A549 (cell line): Measurements from ENCODE around the gene CCDC188. TPM values are rescaled to one million over a fixed set of nuclear protein-coding genes. Genes with fewer than 3 reads are reported as not detected.

ENCODE experiments used
- ATAC-seq, 2 experiments: fragments of 200-7000 bp in 1 of 2; fragments of >200 bp in 1 of 2; cut with Nextera tagmentation in 1 of 2; cut with Tn5 transposase in 1 of 2; 3 replicates each; pipeline versions ENCODE4 v1.8.0 to v1.9.1; 2018 to 2020; ENCODE audit warnings: mild to moderate bottlenecking in 1 of 2, moderate library complexity in 1 of 2
- CTCF ChIA-PET: fragments of 300-600 bp; sonication (Branson Sonifier 250); formaldehyde crosslinking; extraction: SDS; loops from one replicate; lab custom pipeline; 2021; ENCODE audit warnings: antibody characterized with exemption, inconsistent platforms; lab: Yijun Ruan, JAX
- POLR2A ChIA-PET: fragments of 350-600 bp; formaldehyde crosslinking; extraction: SDS; loops from one replicate; lab custom pipeline; 2021; ENCODE audit warnings: antibody characterized with exemption, inconsistent platforms; lab: Yijun Ruan, JAX
- DNase-seq, 2 experiments: peaks; one replicate each; pipeline versions ENCODE4 v3.0.0 to v3.0.0-alpha.2; 2011 to 2016; ENCODE audit warnings: low read depth in 1 of 2, low spot score in 1 of 2
- FAIRE-seq: peaks from 2 replicates; lab custom pipeline; 2011; peaks lifted over from hg19 to GRCh38; lab: Jason Lieb, UNC
- H3K27ac ChIP-seq, 2 experiments: fragments of >200 bp; sonication (Bioruptor Twin); formaldehyde crosslinking; 3 replicates each; pipeline ENCODE4 v1.5.1; 2016 to 2017
- H3K4me1 ChIP-seq: fragments of >200 bp; sonication (Bioruptor Twin); formaldehyde crosslinking; 3 replicates; pipeline ENCODE4 v1.6.1; 2016
- H3K4me2 ChIP-seq: fragments of >200 bp; sonication (Bioruptor Twin); formaldehyde crosslinking; 3 replicates; pipeline ENCODE4 v1.6.1; 2016
- H3K4me3 ChIP-seq: fragments of >200 bp; sonication (Bioruptor Twin); formaldehyde crosslinking; 3 replicates; pipeline ENCODE4 v1.5.1; 2016
- H3K9me3 ChIP-seq: fragments of >200 bp; sonication (Bioruptor Twin); formaldehyde crosslinking; 3 replicates; pipeline ENCODE4 v1.6.1; 2016
- BHLHE40 ChIP-seq: IDR thresholded peaks from 2 replicates; pipeline ENCODE4 v1.6.1; 2012; ENCODE audit warnings: low read depth, low read length, inconsistent platforms
- CBX8 ChIP-seq: fragments of 200-600 bp; sonication (generic); IDR thresholded peaks from 2 replicates; pipeline ENCODE4 v1.6.1; 2016
- CHD2 ChIP-seq: fragments of 150-350 bp; IDR thresholded peaks from 2 replicates; pipeline ENCODE4 v1.6.1; 2014; ENCODE audit warnings: low read length; ENCODE audit not compliant: partially characterized antibody
- CHD4 ChIP-seq: fragments of 200-600 bp; sonication (generic); IDR thresholded peaks from 2 replicates; pipeline ENCODE4 v1.6.1; 2016; ENCODE audit warnings: antibody characterized with exemption, mild to moderate bottlenecking, borderline replicate concordance
- EHF ChIP-seq: fragments of 250-450 bp; sonication (Bioruptor Pico); IDR thresholded peaks from 2 replicates; pipeline ENCODE4 v1.5.0; 2020; ENCODE audit warnings: mild to moderate bottlenecking
- FOSB ChIP-seq: fragments of 250-450 bp; sonication (Bioruptor Pico); IDR thresholded peaks from 2 replicates; pipeline ENCODE4 v1.5.0; 2020; ENCODE audit warnings: mild to moderate bottlenecking, moderate library complexity
- FOSL2 ChIP-seq, 2 experiments: fragments of 450-650 bp in 1 of 2; fragments of >200 bp in 1 of 2; sonication (Bioruptor Twin) in 1 of 2; formaldehyde crosslinking; IDR thresholded peaks; 2 replicates each; pipeline versions ENCODE4 v1.5.0 to v1.6.1; 2016 to 2020; ENCODE audit warnings: mild to moderate bottlenecking in 1 of 2, moderate library complexity in 1 of 2
- GATA3 ChIP-seq: IDR thresholded peaks from 2 replicates; pipeline ENCODE4 v1.6.1; 2012; ENCODE audit warnings: borderline replicate concordance
- HEYL ChIP-seq: fragments of 250-450 bp; sonication (Bioruptor Pico); IDR thresholded peaks from 2 replicates; pipeline ENCODE4 v1.8.0; 2021; ENCODE audit warnings: mild to moderate bottlenecking, moderate library complexity
- HOXA7 ChIP-seq: fragments of 250-450 bp; sonication (Bioruptor Pico); IDR thresholded peaks from 2 replicates; pipeline ENCODE4 v1.5.0; 2020; ENCODE audit warnings: mild to moderate bottlenecking, moderate library complexity
- JUN ChIP-seq, 2 experiments: fragments of >200 bp; sonication (Bioruptor Twin); formaldehyde crosslinking; IDR thresholded peaks; 2 replicates in 1 of 2; 3 replicates in 1 of 2; pipeline ENCODE4 v1.6.1; 2016 to 2017
- KDM1A ChIP-seq: fragments of 200-600 bp; sonication (generic); IDR thresholded peaks from 2 replicates; pipeline ENCODE4 v1.6.1; 2016; ENCODE audit warnings: low read depth, mild to moderate bottlenecking
- MYC ChIP-seq: IDR thresholded peaks from 2 replicates; pipeline ENCODE4 v1.6.1; 2012; ENCODE audit warnings: mild to moderate bottlenecking, inconsistent platforms, low read length, improper control_type of control experiment, borderline replicate concordance
- NPAS2 ChIP-seq: fragments of 250-450 bp; sonication (Bioruptor Pico); IDR thresholded peaks from 2 replicates; pipeline ENCODE4 v1.8.0; 2022; ENCODE audit warnings: mild to moderate bottlenecking, moderate library complexity, borderline replicate concordance
- POLR2AphosphoS2 ChIP-seq: conservative IDR thresholded peaks from 2 replicates; pipeline ENCODE4 v1.6.1; 2012; ENCODE audit warnings: low read length, improper control_type of control experiment, inconsistent platforms
- RARB ChIP-seq: fragments of 250-450 bp; sonication (Bioruptor Pico); IDR thresholded peaks from 2 replicates; pipeline ENCODE4 v1.8.0; 2021; ENCODE audit warnings: mild to moderate bottlenecking, moderate library complexity
- RFX5 ChIP-seq: fragments of 450-650 bp; IDR thresholded peaks from 2 replicates; pipeline ENCODE4 v1.7.1; 2014; ENCODE audit warnings: antibody characterized with exemption, mild to moderate bottlenecking, moderate library complexity
- RNF2 ChIP-seq: fragments of 200-600 bp; sonication (generic); IDR thresholded peaks from 2 replicates; pipeline ENCODE4 v1.6.1; 2016; ENCODE audit warnings: low read depth, mild to moderate bottlenecking, antibody characterized with exemption, moderate library complexity, borderline replicate concordance
- SREBF2 ChIP-seq: fragments of 450-650 bp; IDR thresholded peaks from 2 replicates; pipeline ENCODE4 v1.6.1; 2014; ENCODE audit warnings: mild to moderate bottlenecking, moderate library complexity
- TFCP2L1 ChIP-seq: fragments of 250-450 bp; sonication (Bioruptor Pico); IDR thresholded peaks from 2 replicates; pipeline ENCODE4 v1.5.0; 2021; ENCODE audit warnings: mild to moderate bottlenecking
- ZC3H11A ChIP-seq: fragments of 450-650 bp; IDR thresholded peaks from 2 replicates; pipeline ENCODE4 v1.6.1; 2014; ENCODE audit warnings: antibody characterized with exemption, mild to moderate bottlenecking
- ZNF302 ChIP-seq: fragments of 250-450 bp; sonication (Bioruptor Pico); IDR thresholded peaks from 2 replicates; pipeline ENCODE4 v1.9.0; 2021; ENCODE audit warnings: inconsistent platforms, mild to moderate bottlenecking, moderate library complexity
- WGBS: methylation state at CpG from one replicate; pipeline ENCODE4 v1.1.6; 2017; ENCODE audit errors: missing lambda C conversion rate; 5-methylcytosine and 5-hydroxymethylcytosine counted together
- polyA plus RNA-seq, 4 experiments: library from polyadenylated mRNA; depleted of rRNA in 3 of 4; stranded (reverse); fragments of >200 nt; fragmentation: RNase III in 1 of 4; extraction: RNeasy Plus Mini Kit Qiagen cat#74134 plus additional on column Dnase treatment in 1 of 4; gene quantifications; 2 replicates in 3 of 4; 3 replicates in 1 of 4; pipeline ENCODE4 v1.2.3, GENCODE V29; 2011 to 2017
- TF ChIP-seq, protein P1 (sequence below): fragments of >200 bp; sonication (Bioruptor Twin); formaldehyde crosslinking; IDR thresholded peaks from 2 replicates; pipeline ENCODE4 v1.6.1; 2016
- TF ChIP-seq, protein P2 (sequence below): fragments of 200-600 bp; sonication (generic); IDR thresholded peaks from 2 replicates; pipeline ENCODE4 v1.6.1; 2016; ENCODE audit warnings: antibody characterized with exemption, mild to moderate bottlenecking, moderate library complexity
- TF ChIP-seq, protein P3 (sequence below): fragments of >200 bp; sonication (Bioruptor Twin); formaldehyde crosslinking; IDR thresholded peaks from 3 replicates; pipeline ENCODE4 v1.6.1; 2016
- TF ChIP-seq, protein P4 (sequence below): fragments of 250-450 bp; sonication (Bioruptor Pico); IDR thresholded peaks from 2 replicates; pipeline ENCODE4 v1.5.0; 2021; ENCODE audit warnings: mild to moderate bottlenecking, moderate library complexity, borderline replicate concordance

Gene CCDC188
- polyA plus RNA-seq, 2 of the 4 experiments (the other 2 are of a cell fraction) = not detected

DNA sequence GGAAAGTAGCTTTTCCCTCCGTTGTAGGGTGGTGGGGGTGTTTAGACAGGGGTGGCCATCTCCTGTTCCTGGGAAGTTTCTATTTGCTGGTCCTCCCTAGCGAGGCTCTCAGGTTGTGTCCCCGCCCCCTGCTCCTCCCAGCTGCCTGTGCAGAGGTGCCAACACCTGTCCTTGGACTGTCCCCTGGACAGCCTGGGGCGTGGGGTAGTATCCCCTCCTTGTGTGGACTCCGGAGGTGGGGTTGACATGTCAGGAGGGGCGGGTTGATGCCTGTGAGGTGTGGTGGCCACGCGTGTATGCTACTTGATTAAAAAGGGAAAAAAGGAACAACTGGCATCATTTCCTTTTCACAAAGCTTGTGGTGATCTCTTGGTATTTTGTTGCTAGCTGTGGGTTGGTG is 49.2 kb downstream of the CCDC188 start:
- Histone ChIP-seq H3K4me1 (no peaks in the 10 kb centered on the region), H3K4me2 (no peak overlapping the region), H3K9me3 (no peaks in the 10 kb centered on the region), H3K4me3 (no peak overlapping the region), H3K27ac (no peak overlapping the region)
- no peak for ATAC-seq
- ChIA-PET CTCF (interaction anchor here (2.1 kb wide), 1 partner anchor 10 kb away, joined by 11 read pairs; no protein-coding TSS in a partner anchor), POLR2A (no interaction called here)
- no peak for TF ChIP-seq CHD4
- no peak for TF ChIP-seq CHD2
- TF ChIP-seq, protein P1, sequence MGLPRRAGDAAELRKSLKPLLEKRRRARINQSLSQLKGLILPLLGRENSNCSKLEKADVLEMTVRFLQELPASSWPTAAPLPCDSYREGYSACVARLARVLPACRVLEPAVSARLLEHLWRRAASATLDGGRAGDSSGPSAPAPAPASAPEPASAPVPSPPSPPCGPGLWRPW = no peak
- no peak for TF ChIP-seq RNF2
- TF ChIP-seq KDM1A = no peak
- no peak for TF ChIP-seq RARB (CRISPR knock-in tag)
- TF ChIP-seq CBX8 = no peak
- TF ChIP-seq RFX5 = no peak
- no peak for TF ChIP-seq JUN (IDR thresholded peaks at IDR 0.05)
- no peak for TF ChIP-seq POLR2AphosphoS2
- TF ChIP-seq FOSL2 (IDR thresholded peaks at IDR 0.05) = no peak
- TF ChIP-seq FOSL2 (CRISPR knock-in tag; IDR thresholded peaks at IDR 0.05) = no peak
- TF ChIP-seq, protein P2, sequence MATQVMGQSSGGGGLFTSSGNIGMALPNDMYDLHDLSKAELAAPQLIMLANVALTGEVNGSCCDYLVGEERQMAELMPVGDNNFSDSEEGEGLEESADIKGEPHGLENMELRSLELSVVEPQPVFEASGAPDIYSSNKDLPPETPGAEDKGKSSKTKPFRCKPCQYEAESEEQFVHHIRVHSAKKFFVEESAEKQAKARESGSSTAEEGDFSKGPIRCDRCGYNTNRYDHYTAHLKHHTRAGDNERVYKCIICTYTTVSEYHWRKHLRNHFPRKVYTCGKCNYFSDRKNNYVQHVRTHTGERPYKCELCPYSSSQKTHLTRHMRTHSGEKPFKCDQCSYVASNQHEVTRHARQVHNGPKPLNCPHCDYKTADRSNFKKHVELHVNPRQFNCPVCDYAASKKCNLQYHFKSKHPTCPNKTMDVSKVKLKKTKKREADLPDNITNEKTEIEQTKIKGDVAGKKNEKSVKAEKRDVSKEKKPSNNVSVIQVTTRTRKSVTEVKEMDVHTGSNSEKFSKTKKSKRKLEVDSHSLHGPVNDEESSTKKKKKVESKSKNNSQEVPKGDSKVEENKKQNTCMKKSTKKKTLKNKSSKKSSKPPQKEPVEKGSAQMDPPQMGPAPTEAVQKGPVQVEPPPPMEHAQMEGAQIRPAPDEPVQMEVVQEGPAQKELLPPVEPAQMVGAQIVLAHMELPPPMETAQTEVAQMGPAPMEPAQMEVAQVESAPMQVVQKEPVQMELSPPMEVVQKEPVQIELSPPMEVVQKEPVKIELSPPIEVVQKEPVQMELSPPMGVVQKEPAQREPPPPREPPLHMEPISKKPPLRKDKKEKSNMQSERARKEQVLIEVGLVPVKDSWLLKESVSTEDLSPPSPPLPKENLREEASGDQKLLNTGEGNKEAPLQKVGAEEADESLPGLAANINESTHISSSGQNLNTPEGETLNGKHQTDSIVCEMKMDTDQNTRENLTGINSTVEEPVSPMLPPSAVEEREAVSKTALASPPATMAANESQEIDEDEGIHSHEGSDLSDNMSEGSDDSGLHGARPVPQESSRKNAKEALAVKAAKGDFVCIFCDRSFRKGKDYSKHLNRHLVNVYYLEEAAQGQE = no peak
- TF ChIP-seq, protein P3, sequence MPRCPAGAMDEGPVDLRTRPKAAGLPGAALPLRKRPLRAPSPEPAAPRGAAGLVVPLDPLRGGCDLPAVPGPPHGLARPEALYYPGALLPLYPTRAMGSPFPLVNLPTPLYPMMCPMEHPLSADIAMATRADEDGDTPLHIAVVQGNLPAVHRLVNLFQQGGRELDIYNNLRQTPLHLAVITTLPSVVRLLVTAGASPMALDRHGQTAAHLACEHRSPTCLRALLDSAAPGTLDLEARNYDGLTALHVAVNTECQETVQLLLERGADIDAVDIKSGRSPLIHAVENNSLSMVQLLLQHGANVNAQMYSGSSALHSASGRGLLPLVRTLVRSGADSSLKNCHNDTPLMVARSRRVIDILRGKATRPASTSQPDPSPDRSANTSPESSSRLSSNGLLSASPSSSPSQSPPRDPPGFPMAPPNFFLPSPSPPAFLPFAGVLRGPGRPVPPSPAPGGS = no peak
- DNase-seq = no peak
- FAIRE-seq = no peak
- whole genome bisulfite sequencing = 99% methylated on average over 5 of the region's 8 CpGs

DNA sequence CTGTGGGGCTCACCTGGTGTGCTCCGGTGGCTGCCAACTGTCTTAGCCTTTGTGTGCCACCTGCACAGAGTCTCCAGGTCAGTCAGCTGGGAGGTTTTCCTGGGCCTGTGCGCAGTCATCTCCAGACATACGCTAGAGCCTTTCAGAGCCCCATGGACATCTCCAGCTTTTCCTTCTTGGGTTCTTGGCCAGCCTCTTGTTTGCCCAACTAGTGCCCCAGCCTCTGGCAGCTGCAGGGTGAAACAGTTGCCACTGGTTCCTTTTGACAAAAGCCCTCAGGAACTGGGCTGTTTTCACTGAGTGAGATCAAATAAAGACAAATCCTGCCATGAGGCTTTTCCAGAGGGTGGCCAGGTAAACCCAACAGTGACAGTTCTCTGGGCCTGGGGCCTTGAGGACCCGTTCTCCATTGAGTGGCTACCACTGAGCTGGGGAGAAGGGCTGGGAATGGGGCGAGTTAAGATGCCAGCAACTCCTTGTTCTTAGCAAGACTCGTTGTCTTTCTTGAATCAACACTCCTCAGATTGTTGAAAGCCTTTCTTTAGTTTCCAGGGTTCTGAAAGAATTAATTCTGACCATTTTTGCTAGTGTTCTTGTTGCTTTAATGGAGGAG is 51.6 kb downstream of the CCDC188 start:
- TF ChIP-seq JUN (IDR thresholded peaks at IDR 0.05) (no peak), SREBF2 (no peak), HOXA7 (CRISPR knock-in tag) (no peak), RARB (CRISPR knock-in tag) (no peak), ZNF302 (CRISPR knock-in tag) (no peak), HEYL (no peak), BHLHE40 (no peak), NPAS2 (CRISPR knock-in tag) (no peak), GATA3 (no peak), EHF (CRISPR knock-in tag) (no peak), FOSB (CRISPR knock-in tag) (no peak), ZC3H11A (no peak), MYC (no peak), TFCP2L1 (CRISPR knock-in tag) (no peak), POLR2AphosphoS2 (no peak)
- TF ChIP-seq, protein P1 = no peak
- TF ChIP-seq, protein P4, sequence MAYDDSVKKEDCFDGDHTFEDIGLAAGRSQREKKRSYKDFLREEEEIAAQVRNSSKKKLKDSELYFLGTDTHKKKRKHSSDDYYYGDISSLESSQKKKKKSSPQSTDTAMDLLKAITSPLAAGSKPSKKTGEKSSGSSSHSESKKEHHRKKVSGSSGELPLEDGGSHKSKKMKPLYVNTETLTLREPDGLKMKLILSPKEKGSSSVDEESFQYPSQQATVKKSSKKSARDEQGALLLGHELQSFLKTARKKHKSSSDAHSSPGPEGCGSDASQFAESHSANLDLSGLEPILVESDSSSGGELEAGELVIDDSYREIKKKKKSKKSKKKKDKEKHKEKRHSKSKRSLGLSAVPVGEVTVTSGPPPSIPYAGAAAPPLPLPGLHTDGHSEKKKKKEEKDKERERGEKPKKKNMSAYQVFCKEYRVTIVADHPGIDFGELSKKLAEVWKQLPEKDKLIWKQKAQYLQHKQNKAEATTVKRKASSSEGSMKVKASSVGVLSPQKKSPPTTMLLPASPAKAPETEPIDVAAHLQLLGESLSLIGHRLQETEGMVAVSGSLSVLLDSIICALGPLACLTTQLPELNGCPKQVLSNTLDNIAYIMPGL (CRISPR knock-in tag) = no peak
- no peak for DNase-seq
- POLR2A ChIA-PET = no interaction called here

More for the DNA sequence above, 51.6 kb downstream of the CCDC188 start:
- H3K4me2 ChIP-seq = no peak overlapping the region
- WGBS = 96% methylated on average over 5 of the region's 6 CpGs
- H3K4me3 ChIP-seq = no peak overlapping the region
- FAIRE-seq (no peak), ATAC-seq (no peak)
- no peak overlapping the region for H3K27ac ChIP-seq
- no peaks in the 10 kb centered on the region for H3K4me1 ChIP-seq
- CTCF ChIA-PET = interaction anchor here (0.7 kb wide), 2 partner anchors 23 to 58 kb away, joined by 3 read pairs; no protein-coding TSS in a partner anchor
- H3K9me3 ChIP-seq = 0 out of 3 replicates have a peak, but pooled peaks cover 3% of the 10 kb centered on the region
